HL-60 (cell line): ENCODE results near the gene TFF2.

ENCODE experiments used
- CTCF ChIP-seq: IDR thresholded peaks from one replicate; pipeline ENCODE4 v1.5.1; 2011; ENCODE audit warnings: low read length, control low read depth, inconsistent platforms; ENCODE audit not compliant: insufficient read depth
- POLR2AphosphoS5 ChIP-seq: IDR thresholded peaks from 2 replicates; pipeline ENCODE4 v1.6.1; 2012; ENCODE audit warnings: low read depth
- SPI1 ChIP-seq: IDR thresholded peaks from 2 replicates; pipeline ENCODE4 v1.6.1; 2012; ENCODE audit warnings: low read depth, mild to moderate bottlenecking, borderline replicate concordance

- TF ChIP-seq SPI1 (no peak), CTCF (no peak), POLR2AphosphoS5 (no peak)
Measured at GRCh38 chr21:42324896-42325295, 25.9 kb downstream of the TFF2 start.
